ENCODE results near the gene NAALADL2. TPM values are rescaled to one million over a fixed set of nuclear protein-coding genes. Genes with fewer than 3 reads are reported as not detected.

NAALADL2 gene
- total RNA-seq, 1 experiment from 2014 or later: 12.8 TPM

- CTCF ChIA-PET: no interaction called here
- DNase-seq: peak in 1 of 2 experiments; percentile 49
- no peaks in the 10 kb centered on the region for H4K20me1 ChIP-seq (ENCODE audit: insufficient read depth)
- TF ChIP-seq, protein P1, sequence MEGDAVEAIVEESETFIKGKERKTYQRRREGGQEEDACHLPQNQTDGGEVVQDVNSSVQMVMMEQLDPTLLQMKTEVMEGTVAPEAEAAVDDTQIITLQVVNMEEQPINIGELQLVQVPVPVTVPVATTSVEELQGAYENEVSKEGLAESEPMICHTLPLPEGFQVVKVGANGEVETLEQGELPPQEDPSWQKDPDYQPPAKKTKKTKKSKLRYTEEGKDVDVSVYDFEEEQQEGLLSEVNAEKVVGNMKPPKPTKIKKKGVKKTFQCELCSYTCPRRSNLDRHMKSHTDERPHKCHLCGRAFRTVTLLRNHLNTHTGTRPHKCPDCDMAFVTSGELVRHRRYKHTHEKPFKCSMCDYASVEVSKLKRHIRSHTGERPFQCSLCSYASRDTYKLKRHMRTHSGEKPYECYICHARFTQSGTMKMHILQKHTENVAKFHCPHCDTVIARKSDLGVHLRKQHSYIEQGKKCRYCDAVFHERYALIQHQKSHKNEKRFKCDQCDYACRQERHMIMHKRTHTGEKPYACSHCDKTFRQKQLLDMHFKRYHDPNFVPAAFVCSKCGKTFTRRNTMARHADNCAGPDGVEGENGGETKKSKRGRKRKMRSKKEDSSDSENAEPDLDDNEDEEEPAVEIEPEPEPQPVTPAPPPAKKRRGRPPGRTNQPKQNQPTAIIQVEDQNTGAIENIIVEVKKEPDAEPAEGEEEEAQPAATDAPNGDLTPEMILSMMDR (conservative IDR thresholded peaks at IDR 0.05): no peak
- no peak for TF ChIP-seq EZH2 (IDR thresholded peaks at IDR 0.05; ENCODE audit: low read depth)
- POLR2A ChIA-PET (ENCODE audit: unreplicated experiment): no interaction called here
- no peaks in the 10 kb centered on the region for H3K4me1 ChIP-seq (replicated peaks; ENCODE audit: insufficient read depth)
- no peak overlapping the region for H3K27ac ChIP-seq
- H3F3A ChIP-seq (ENCODE audit: insufficient read depth, low read depth): no peaks in the 10 kb centered on the region
- 0 out of 2 replicates have a peak, but pooled peaks cover 4% of the 10 kb centered on the region for H3K9me2 ChIP-seq (ENCODE audit: insufficient read depth)
- no peak overlapping the region for H2AFZ ChIP-seq
- intact Hi-C loops (cut with micrococcal nuclease; ENCODE audit: unreplicated experiment): no loop called here
- BruUV-seq (replicated peaks): no TSS peak
- no peak overlapping the region for H3K4me2 ChIP-seq
- H3K27me3 ChIP-seq (ENCODE audit: insufficient read depth, low read depth): no peaks in the 10 kb centered on the region
- H3K9me3 ChIP-seq (ENCODE audit: insufficient read depth, low read depth): peaks cover 4% of the 10 kb centered on the region; the same call in 1 of the 2 replicates
- no peaks in the 10 kb centered on the region for H3K79me2 ChIP-seq (ENCODE audit: low read depth)
- H3K36me3 ChIP-seq (ENCODE audit: low read depth): no peaks in the 10 kb centered on the region
- H3K4me3 ChIP-seq: no peak overlapping the region
Observed at GRCh38 chr3:175664911-175665310, 805.8 kb downstream of the NAALADL2 start.

DNA sequence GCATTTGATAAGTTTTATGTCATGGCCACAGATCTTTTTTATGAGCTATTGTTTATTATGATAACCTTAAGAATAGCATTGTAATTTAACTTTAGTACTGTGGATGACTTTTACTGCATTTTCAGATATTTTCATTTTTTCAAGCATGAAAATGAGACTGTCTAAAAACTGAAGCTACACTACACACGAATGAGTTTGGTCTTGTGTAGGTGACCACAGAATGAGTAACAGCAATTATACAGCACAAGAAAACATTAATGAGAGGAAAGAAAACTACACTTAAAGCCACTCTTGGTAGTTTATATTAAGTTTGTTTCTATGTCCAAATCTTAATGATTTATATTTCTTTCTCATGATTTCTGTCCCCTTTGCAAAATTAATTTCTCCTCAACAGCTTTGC lies 809.2 kb downstream of the NAALADL2 start:
- no peaks in the 10 kb centered on the region for H3K79me2 ChIP-seq (ENCODE audit: low read depth)
- POLR2A ChIA-PET (ENCODE audit: unreplicated experiment): no interaction called here
- no peak for TF ChIP-seq EZH2 (IDR thresholded peaks at IDR 0.05; ENCODE audit: low read depth)
- TF ChIP-seq, protein P1 (conservative IDR thresholded peaks at IDR 0.05): no peak
- H4K20me1 ChIP-seq (ENCODE audit: insufficient read depth): no peaks in the 10 kb centered on the region
- H3K4me2 ChIP-seq: no peak overlapping the region
- BruUV-seq (replicated peaks): no TSS peak
- no peaks in the 10 kb centered on the region for H3K36me3 ChIP-seq (ENCODE audit: low read depth)
- no peak for DNase-seq
- H3K27ac ChIP-seq: no peak overlapping the region
- no peaks in the 10 kb centered on the region for H3K4me1 ChIP-seq (replicated peaks; ENCODE audit: insufficient read depth)
- no peaks in the 10 kb centered on the region for H3K9me3 ChIP-seq (ENCODE audit: insufficient read depth, low read depth)
- 0 out of 2 replicates have a peak overlapping the region, but pooled peaks have one; percentile 48 for H2AFZ ChIP-seq
- no peaks in the 10 kb centered on the region for H3F3A ChIP-seq (ENCODE audit: insufficient read depth, low read depth)
- no peaks in the 10 kb centered on the region for H3K27me3 ChIP-seq (ENCODE audit: insufficient read depth, low read depth)
- no peaks in the 10 kb centered on the region for H3K9me2 ChIP-seq (ENCODE audit: insufficient read depth)
- H3K4me3 ChIP-seq: no peak overlapping the region
- CTCF ChIA-PET: no interaction called here
- intact Hi-C loops (cut with micrococcal nuclease; ENCODE audit: unreplicated experiment): no loop called here

DNA sequence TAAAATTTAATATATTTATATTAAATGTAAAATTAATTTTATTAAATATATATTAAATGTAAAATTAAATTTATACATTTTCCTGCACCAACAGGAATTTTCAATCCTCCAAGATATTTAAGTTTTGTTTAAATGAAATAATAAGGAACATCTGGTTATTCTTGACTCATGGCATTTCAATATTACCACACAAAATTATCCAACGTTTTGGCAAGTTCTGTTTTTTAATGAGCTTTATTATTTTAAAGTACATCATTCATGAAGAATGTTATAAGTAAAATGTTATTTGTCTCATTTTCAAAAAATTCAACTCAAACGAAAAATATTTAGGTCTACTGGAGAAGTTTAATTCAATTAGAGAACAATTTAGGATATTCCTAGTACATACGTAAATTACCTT lies 811.4 kb downstream of the NAALADL2 start:
- Histone ChIP-seq H3K36me3 (ENCODE audit: low read depth) (no peaks in the 10 kb centered on the region), H3K27me3 (ENCODE audit: insufficient read depth, low read depth) (no peaks in the 10 kb centered on the region), H4K20me1 (ENCODE audit: insufficient read depth) (no peaks in the 10 kb centered on the region), H3K4me2 (no peak overlapping the region), H2AFZ (no peak overlapping the region), H3K4me1 (replicated peaks; ENCODE audit: insufficient read depth) (no peaks in the 10 kb centered on the region), H3K4me3 (no peak overlapping the region), H3K79me2 (ENCODE audit: low read depth) (no peaks in the 10 kb centered on the region), H3K9me2 (ENCODE audit: insufficient read depth) (no peaks in the 10 kb centered on the region), H3F3A (ENCODE audit: insufficient read depth, low read depth) (no peaks in the 10 kb centered on the region), H3K9me3 (ENCODE audit: insufficient read depth, low read depth) (no peaks in the 10 kb centered on the region), H3K27ac (no peak overlapping the region)
- ChIA-PET POLR2A (ENCODE audit: unreplicated experiment) (no interaction called here), CTCF (no interaction called here)
- TF ChIP-seq, protein P1 (conservative IDR thresholded peaks at IDR 0.05): no peak
- no peak for TF ChIP-seq EZH2 (IDR thresholded peaks at IDR 0.05; ENCODE audit: low read depth)
- no peak for DNase-seq
- BruUV-seq (replicated peaks): no TSS peak
- intact Hi-C loops (cut with micrococcal nuclease; ENCODE audit: unreplicated experiment): no loop called here
